ENCODE measurements around the gene CASR. TPM values are rescaled to one million over a fixed set of nuclear protein-coding genes. Genes with fewer than 3 reads are reported as not detected.

The CASR gene
- total RNA-seq, 1 experiment from 2014 or later: not detected

DNA sequence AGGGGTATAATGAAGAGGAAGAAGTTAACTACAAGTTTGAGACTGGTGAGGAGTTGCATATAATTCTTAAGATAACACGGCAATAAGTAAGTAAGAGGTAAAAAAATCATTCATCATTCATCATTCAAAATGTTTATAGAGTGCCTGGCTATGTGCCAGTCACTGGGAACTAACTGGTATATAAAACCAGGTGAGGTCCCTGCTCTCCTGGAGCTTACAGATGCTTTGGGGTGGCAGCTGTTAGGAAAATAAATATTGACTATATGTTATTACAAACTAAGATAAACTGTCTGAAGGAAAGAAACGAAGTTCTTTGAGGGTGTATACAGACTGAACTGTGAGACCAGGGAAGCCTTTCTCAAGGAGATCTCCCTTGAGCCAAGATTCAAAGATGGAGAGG is 2.9 kb downstream of the CASR start:
- Histone ChIP-seq H3K79me2 (ENCODE audit: low read length) (no peaks in the 10 kb centered on the region), H2AFZ (ENCODE audit: low read length) (no peak overlapping the region), H3F3A (ENCODE audit: low read length, unreplicated experiment) (no peaks in the 10 kb centered on the region), H3K27me3 (ENCODE audit: low read length) (peaks cover 65% of the 10 kb centered on the region), H3K4me2 (ENCODE audit: low read length) (no peak overlapping the region), H3K9me2 (replicated peaks; ENCODE audit: low read length) (no peaks in the 10 kb centered on the region), H3K4me3 (ENCODE audit: low read length) (no peak overlapping the region), H3K4me1 (ENCODE audit: insufficient read depth, low read length) (no peaks in the 10 kb centered on the region), H3K27ac (ENCODE audit: low read length) (no peak overlapping the region), H3K36me3 (ENCODE audit: low read depth, low read length) (no peaks in the 10 kb centered on the region), H3K9me3 (ENCODE audit: low read length) (no peaks in the 10 kb centered on the region), H4K20me1 (ENCODE audit: low read length) (no peaks in the 10 kb centered on the region), H3K9ac (ENCODE audit: low read length) (no peak overlapping the region)
- BruUV-seq (replicated peaks): no TSS peak
- DNase-seq (no peak), ATAC-seq (no peak)
- intact Hi-C loops (cut with micrococcal nuclease): no loop called here
- ChIA-PET CTCF (no interaction called here), POLR2A (ENCODE audit: unreplicated experiment) (no interaction called here)
- TF ChIP-seq EZH2 (IDR thresholded peaks at IDR 0.05; ENCODE audit: low read length, unreplicated experiment): no peak
- no peak for TF ChIP-seq EZH2phosphoT487 (IDR thresholded peaks at IDR 0.05; ENCODE audit: borderline replicate concordance, low read length)
- TF ChIP-seq, protein P1, sequence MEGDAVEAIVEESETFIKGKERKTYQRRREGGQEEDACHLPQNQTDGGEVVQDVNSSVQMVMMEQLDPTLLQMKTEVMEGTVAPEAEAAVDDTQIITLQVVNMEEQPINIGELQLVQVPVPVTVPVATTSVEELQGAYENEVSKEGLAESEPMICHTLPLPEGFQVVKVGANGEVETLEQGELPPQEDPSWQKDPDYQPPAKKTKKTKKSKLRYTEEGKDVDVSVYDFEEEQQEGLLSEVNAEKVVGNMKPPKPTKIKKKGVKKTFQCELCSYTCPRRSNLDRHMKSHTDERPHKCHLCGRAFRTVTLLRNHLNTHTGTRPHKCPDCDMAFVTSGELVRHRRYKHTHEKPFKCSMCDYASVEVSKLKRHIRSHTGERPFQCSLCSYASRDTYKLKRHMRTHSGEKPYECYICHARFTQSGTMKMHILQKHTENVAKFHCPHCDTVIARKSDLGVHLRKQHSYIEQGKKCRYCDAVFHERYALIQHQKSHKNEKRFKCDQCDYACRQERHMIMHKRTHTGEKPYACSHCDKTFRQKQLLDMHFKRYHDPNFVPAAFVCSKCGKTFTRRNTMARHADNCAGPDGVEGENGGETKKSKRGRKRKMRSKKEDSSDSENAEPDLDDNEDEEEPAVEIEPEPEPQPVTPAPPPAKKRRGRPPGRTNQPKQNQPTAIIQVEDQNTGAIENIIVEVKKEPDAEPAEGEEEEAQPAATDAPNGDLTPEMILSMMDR (conservative IDR thresholded peaks at IDR 0.05; ENCODE audit: low read depth, low read length): no peak

DNA sequence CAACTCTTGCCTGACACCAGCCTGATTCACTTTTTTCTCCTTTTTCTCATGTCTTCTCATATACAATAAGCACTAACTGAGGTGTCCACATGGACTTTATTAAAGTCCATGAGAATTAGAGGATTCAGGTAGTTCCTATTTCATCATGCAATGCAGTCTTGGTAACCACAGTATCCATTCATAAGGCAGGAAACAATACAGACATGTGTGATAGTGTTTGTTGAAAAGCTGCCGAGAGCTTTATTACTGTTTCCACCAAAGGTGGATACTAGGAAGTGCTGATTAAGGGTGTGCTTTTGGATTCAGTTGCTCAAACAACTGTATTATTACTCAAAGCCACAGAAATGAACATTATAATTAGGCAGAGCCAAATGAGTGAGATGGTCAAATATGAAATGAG is 5.3 kb downstream of the CASR start:
- BruUV-seq (replicated peaks): no TSS peak
- ATAC-seq: no peak
- no peak overlapping the region for H3K9ac ChIP-seq (ENCODE audit: low read length)
- H3K9me2 ChIP-seq (replicated peaks; ENCODE audit: low read length): no peaks in the 10 kb centered on the region
- H4K20me1 ChIP-seq (ENCODE audit: low read length): no peaks in the 10 kb centered on the region
- no peaks in the 10 kb centered on the region for H3K9me3 ChIP-seq (ENCODE audit: low read length)
- no peak for TF ChIP-seq EZH2phosphoT487 (IDR thresholded peaks at IDR 0.05; ENCODE audit: borderline replicate concordance, low read length)
- ChIA-PET POLR2A (ENCODE audit: unreplicated experiment) (no interaction called here), CTCF (no interaction called here)
- H3K36me3 ChIP-seq (ENCODE audit: low read depth, low read length): no peaks in the 10 kb centered on the region
- H3K4me3 ChIP-seq (ENCODE audit: low read length): no peak overlapping the region
- no peaks in the 10 kb centered on the region for H3F3A ChIP-seq (ENCODE audit: low read length, unreplicated experiment)
- H2AFZ ChIP-seq (ENCODE audit: low read length): no peak overlapping the region
- intact Hi-C loops (cut with micrococcal nuclease): no loop called here
- H3K27me3 ChIP-seq (ENCODE audit: low read length): peaks cover 67% of the 10 kb centered on the region
- H3K79me2 ChIP-seq (ENCODE audit: low read length): no peaks in the 10 kb centered on the region
- no peak overlapping the region for H3K4me2 ChIP-seq (ENCODE audit: low read length)
- H3K27ac ChIP-seq (ENCODE audit: low read length): no peak overlapping the region
- H3K4me1 ChIP-seq (ENCODE audit: insufficient read depth, low read length): no peaks in the 10 kb centered on the region
- no peak for DNase-seq

DNA sequence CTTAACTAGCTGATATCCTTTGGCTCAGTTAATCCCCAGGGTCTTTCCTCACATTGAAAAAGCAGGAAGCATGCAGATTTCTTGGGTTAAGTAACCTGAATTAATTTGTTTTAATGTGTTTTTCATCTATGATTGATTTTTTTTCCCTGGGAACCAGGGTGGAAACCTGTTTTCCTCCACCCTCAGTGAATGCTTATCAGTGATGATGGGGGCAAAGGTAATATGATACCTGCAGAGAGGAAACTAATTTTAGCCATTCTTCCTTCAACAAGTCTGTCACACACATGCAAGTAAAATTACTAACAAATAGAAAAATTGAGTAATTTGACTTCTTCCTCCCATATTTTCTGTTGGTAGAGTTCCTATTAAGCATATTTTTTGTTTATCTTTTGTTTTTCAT is 5.9 kb downstream of the CASR start:
- ATAC-seq: no peak
- no peaks in the 10 kb centered on the region for H3F3A ChIP-seq (ENCODE audit: low read length, unreplicated experiment)

More for the DNA sequence above, 5.9 kb downstream of the CASR start:
- Histone ChIP-seq H3K9me2 (replicated peaks; ENCODE audit: low read length) (no peaks in the 10 kb centered on the region), H3K27ac (ENCODE audit: low read length) (no peak overlapping the region), H3K36me3 (ENCODE audit: low read depth, low read length) (no peaks in the 10 kb centered on the region), H3K27me3 (ENCODE audit: low read length) (peaks cover 73% of the 10 kb centered on the region), H3K4me2 (ENCODE audit: low read length) (no peak overlapping the region), H3K79me2 (ENCODE audit: low read length) (no peaks in the 10 kb centered on the region), H2AFZ (ENCODE audit: low read length) (no peak overlapping the region), H3K9ac (ENCODE audit: low read length) (no peak overlapping the region), H3K9me3 (ENCODE audit: low read length) (no peaks in the 10 kb centered on the region), H3K4me1 (ENCODE audit: insufficient read depth, low read length) (no peaks in the 10 kb centered on the region), H4K20me1 (ENCODE audit: low read length) (no peaks in the 10 kb centered on the region), H3K4me3 (ENCODE audit: low read length) (no peak overlapping the region)
- POLR2A ChIA-PET (ENCODE audit: unreplicated experiment): no interaction called here
- TF ChIP-seq, protein P1 (conservative IDR thresholded peaks at IDR 0.05; ENCODE audit: low read depth, low read length): no peak
- TF ChIP-seq EZH2phosphoT487 (IDR thresholded peaks at IDR 0.05; ENCODE audit: borderline replicate concordance, low read length): no peak
- TF ChIP-seq EZH2 (IDR thresholded peaks at IDR 0.05; ENCODE audit: low read length, unreplicated experiment): no peak
- intact Hi-C loops (cut with micrococcal nuclease): no loop called here
- CTCF ChIA-PET: no interaction called here
- no TSS peak for BruUV-seq (replicated peaks)
- no peak for DNase-seq

Data from PC-3 (cell line).